HCT116 (cell line): ENCODE measurements around the gene FERMT3. TPM values are rescaled to one million over a fixed set of nuclear protein-coding genes. Genes with fewer than 3 reads are reported as not detected.

Experiments
- ATAC-seq: fragments of 200-7000 bp; cut with Tn5 transposase; 2 replicates; pipeline ENCODE4 v1.9.1; 2020; ENCODE audit warnings: mild to moderate bottlenecking, moderate library complexity
- BruUV-seq: library from RNA; stranded (reverse); fragments of 400-500 nt; replicated peaks from 2 replicates; lab custom pipeline; 2021; lab: Mats Ljungman, UMichigan
- CTCF ChIA-PET: fragments of 300-600 bp; sonication (Branson Sonifier 250); formaldehyde crosslinking; loops from one replicate; lab custom pipeline; 2021; ENCODE audit warnings: antibody characterized with exemption; lab: Charles Lee
- POLR2A ChIA-PET: fragments of 300-600, 350-600 bp; sonication (Branson Sonifier 250); formaldehyde crosslinking; loops from one replicate; lab custom pipeline; 2021; ENCODE audit warnings: antibody characterized with exemption; lab: Charles Lee
- RAD21 ChIA-PET, 2 experiments: fragments of 300-600 bp; sonication (Branson Sonifier 250); formaldehyde crosslinking; loops; one replicate each; lab custom pipeline; 2023; ENCODE audit warnings: low total read pairs in 2 of 2; ENCODE audit not compliant: uncharacterized antibody in 2 of 2, unreplicated experiment in 2 of 2, low non-redundant PET in 1 of 2; lab: Charles Lee
- DNase-seq: peaks from one replicate; pipeline ENCODE4 v3.0.0-alpha.2; 2010; ENCODE audit warnings: low read depth, low spot score
- H2AFZ ChIP-seq: fragments of 200-600 bp; shearing (Covaris generic), sonication (generic); 2 replicates; pipeline ENCODE4 v1.6.1; 2017; ENCODE audit warnings: low read depth, mixed run types, mixed read lengths, antibody characterized with exemption, low read length; ENCODE audit not compliant: poor library complexity, severe bottlenecking
- H3K27ac ChIP-seq: 2 replicates; pipeline ENCODE4 v1.5.1; 2012; ENCODE audit warnings: low read depth, low read length
- H3K27me3 ChIP-seq: fragments of 200-600 bp; sonication (generic); 2 replicates; pipeline ENCODE4 v1.6.1; 2016; ENCODE audit warnings: mixed run types, low read length, mixed read lengths; ENCODE audit not compliant: insufficient read depth
- H3K36me3 ChIP-seq, 2 experiments: fragments of 200-500 bp in 1 of 2; fragments of 200-600 bp in 1 of 2; sonication (Bioruptor generic) in 1 of 2; sonication (generic) in 1 of 2; 2 replicates each; pipeline versions ENCODE4 v1.5.1 to v1.6.1; 2014 to 2016; ENCODE audit warnings: low read length in 2 of 2, inconsistent platforms in 1 of 2, mixed read lengths in 1 of 2, mixed run types in 1 of 2; ENCODE audit not compliant: insufficient read depth in 2 of 2, control insufficient read depth in 1 of 2
- H3K4me1 ChIP-seq, 2 experiments: fragments of 200-600 bp in 1 of 2; sonication (generic) in 1 of 2; 2 replicates each; pipeline versions ENCODE4 v1.5.1 to v1.6.1; 2012 to 2017; ENCODE audit warnings: low read length in 2 of 2, inconsistent platforms in 1 of 2, mild to moderate bottlenecking in 1 of 2, mixed read lengths in 1 of 2, mixed run types in 1 of 2, moderate library complexity in 1 of 2; ENCODE audit not compliant: insufficient read depth in 2 of 2, control insufficient read depth in 1 of 2
- H3K4me2 ChIP-seq: fragments of 200-600 bp; sonication (generic); 2 replicates; pipeline ENCODE4 v1.6.1; 2017; ENCODE audit warnings: mixed run types, low read length, mixed read lengths
- H3K4me3 ChIP-seq, 2 experiments: fragments of 200-600 bp in 1 of 2; sonication (generic) in 1 of 2; replicated peaks in 1 of 2; 2 replicates each; pipeline ENCODE4 v1.5.1; 2011 to 2016; ENCODE audit warnings: low read length in 2 of 2, control low read depth in 1 of 2, low read depth in 1 of 2, mild to moderate bottlenecking in 1 of 2, mixed read lengths in 1 of 2, mixed run types in 1 of 2
- H3K79me2 ChIP-seq: fragments of 200-600 bp; sonication (generic); 2 replicates; pipeline ENCODE4 v1.6.1; 2017; ENCODE audit warnings: mild to moderate bottlenecking, mixed run types, low read length, moderate library complexity, mixed read lengths; ENCODE audit not compliant: insufficient read depth
- H3K9ac ChIP-seq: fragments of 200-600 bp; sonication (generic); 2 replicates; pipeline ENCODE4 v1.6.1; 2016; ENCODE audit warnings: low read length, mixed read lengths
- H3K9me2 ChIP-seq: fragments of 200-600 bp; sonication (generic), shearing (Covaris generic); 2 replicates; pipeline ENCODE4 v1.6.1; 2017; ENCODE audit warnings: mixed run types, mild to moderate bottlenecking, moderate library complexity; ENCODE audit not compliant: insufficient read depth
- H3K9me3 ChIP-seq, 2 experiments: fragments of 200-500 bp in 1 of 2; fragments of 200-600 bp in 1 of 2; sonication (Bioruptor generic) in 1 of 2; sonication (generic) in 1 of 2; 2 replicates each; pipeline ENCODE4 v1.6.1; 2014 to 2017; ENCODE audit warnings: low read length in 2 of 2, mixed read lengths in 2 of 2, inconsistent platforms in 1 of 2, low read depth in 1 of 2, mild to moderate bottlenecking in 1 of 2, mixed run types in 1 of 2, moderate library complexity in 1 of 2; ENCODE audit not compliant: control insufficient read depth in 1 of 2, insufficient read depth in 1 of 2
- H4K20me1 ChIP-seq: fragments of 200-600 bp; sonication (generic), shearing (Covaris generic); 2 replicates; pipeline ENCODE4 v1.6.1; 2017; ENCODE audit warnings: mixed run types, mild to moderate bottlenecking, moderate library complexity; ENCODE audit not compliant: insufficient read depth
- CBX3 ChIP-seq: IDR thresholded peaks from 2 replicates; pipeline ENCODE4 v1.6.1; 2012; ENCODE audit warnings: low read depth
- CEBPB ChIP-seq: IDR thresholded peaks from 2 replicates; pipeline ENCODE4 v1.6.1; 2012; ENCODE audit warnings: low read depth
- EZH2 ChIP-seq: fragments of 200-600 bp; sonication (generic); IDR thresholded peaks from 2 replicates; pipeline ENCODE4 v1.6.1; 2017; ENCODE audit warnings: antibody characterized with exemption, mixed run types
- EZH2phosphoT487 ChIP-seq: fragments of 200-600 bp; IDR thresholded peaks from 2 replicates; pipeline ENCODE4 v1.6.1; 2018; ENCODE audit warnings: antibody characterized with exemption, borderline replicate concordance
- POLR2AphosphoS5 ChIP-seq: IDR thresholded peaks from 2 replicates; pipeline ENCODE4 v1.6.1; 2011; ENCODE audit warnings: mild to moderate bottlenecking, low read depth, low read length, moderate library complexity
- SIN3A ChIP-seq: IDR thresholded peaks from 2 replicates; pipeline ENCODE4 v1.6.1; 2012; ENCODE audit warnings: low read depth
- YY1 ChIP-seq: IDR thresholded peaks from 2 replicates; pipeline ENCODE4 v1.6.1; 2011; ENCODE audit warnings: low read length, low read depth, moderate library complexity, mild to moderate bottlenecking; ENCODE audit not compliant: insufficient replicate concordance; ENCODE audit errors: extremely low read depth
- ZNF274 ChIP-seq: fragments of 200-500 bp; sonication (Bioruptor generic); IDR thresholded peaks from 2 replicates; pipeline ENCODE4 v1.6.1; 2014; ENCODE audit warnings: mild to moderate bottlenecking, low read depth, low read length, inconsistent platforms
- intact Hi-C: fragments of 100-400 bp; cut with micrococcal nuclease; formaldehyde crosslinking; loops from 2 replicates; pipeline ENCODE4 v1.10.0; 2022
- total RNA-seq: library from RNA; stranded (reverse); gene quantifications from one replicate; pipeline ENCODE4 v1.2.1, GENCODE V29; 2021; ENCODE audit not compliant: unreplicated experiment
- TF ChIP-seq, protein P1 (sequence below): IDR thresholded peaks from 2 replicates; pipeline ENCODE4 v1.6.1; 2012

The FERMT3 gene
- total RNA-seq, 1 experiment from 2014 or later, result 4.3 TPM

DNA sequence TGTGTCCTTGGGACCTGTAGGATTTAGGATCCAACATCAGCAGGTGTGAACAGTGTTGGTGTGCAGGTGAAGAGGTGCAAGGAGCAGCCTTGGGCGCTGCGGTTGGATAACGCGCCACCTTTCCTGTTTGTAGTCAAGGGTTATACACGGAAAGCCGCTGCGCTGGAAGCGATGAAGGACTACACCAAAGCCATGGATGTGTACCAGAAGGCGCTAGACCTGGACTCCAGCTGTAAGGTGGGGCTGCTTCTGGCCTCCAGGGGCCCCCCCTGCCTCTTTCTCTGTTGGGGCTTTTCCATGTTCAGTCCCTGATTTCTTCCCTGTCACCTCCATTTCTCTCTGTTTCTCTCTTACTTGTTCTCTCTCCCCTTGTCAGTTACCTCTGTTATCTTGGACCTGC is 3.5 kb upstream of the FERMT3 start:
- Histone ChIP-seq H2AFZ (no peak overlapping the region), H3K9ac (no peak overlapping the region), H3K4me2 (no peak overlapping the region), H3K4me1 (peaks cover 0 to 8% of the 10 kb centered on the region in 2 experiments; a peak in 1 of 4 replicates), H3K27me3 (no peaks in the 10 kb centered on the region), H4K20me1 (no peaks in the 10 kb centered on the region), H3K79me2 (peaks cover 44% of the 10 kb centered on the region; the same call in 1 of the 2 replicates), H3K27ac (no peak overlapping the region), H3K9me2 (no peaks in the 10 kb centered on the region), H3K4me3 (no peak overlapping the region), H3K9me3 (no peaks in the 10 kb centered on the region), H3K36me3 (peaks cover 53 to 63% of the 10 kb centered on the region in 2 experiments)
- POLR2A ChIA-PET, result no interaction called here
- RAD21 ChIA-PET, result no interaction called here
- intact Hi-C loops, result no loop called here
- TF ChIP-seq YY1 (no peak), CBX3 (no peak), EZH2 (no peak), EZH2phosphoT487 (no peak), CEBPB (no peak), ZNF274 (no peak), SIN3A (no peak)
- CTCF ChIA-PET, result interaction anchor here (4.6 kb wide), 1 partner anchor 100 kb away, joined by 80 read pairs; the partner anchor contains the start of genes CATSPERZ and ESRRA
- ATAC-seq (no peak), DNase-seq (no peak)
- BruUV-seq, result no TSS peak

DNA sequence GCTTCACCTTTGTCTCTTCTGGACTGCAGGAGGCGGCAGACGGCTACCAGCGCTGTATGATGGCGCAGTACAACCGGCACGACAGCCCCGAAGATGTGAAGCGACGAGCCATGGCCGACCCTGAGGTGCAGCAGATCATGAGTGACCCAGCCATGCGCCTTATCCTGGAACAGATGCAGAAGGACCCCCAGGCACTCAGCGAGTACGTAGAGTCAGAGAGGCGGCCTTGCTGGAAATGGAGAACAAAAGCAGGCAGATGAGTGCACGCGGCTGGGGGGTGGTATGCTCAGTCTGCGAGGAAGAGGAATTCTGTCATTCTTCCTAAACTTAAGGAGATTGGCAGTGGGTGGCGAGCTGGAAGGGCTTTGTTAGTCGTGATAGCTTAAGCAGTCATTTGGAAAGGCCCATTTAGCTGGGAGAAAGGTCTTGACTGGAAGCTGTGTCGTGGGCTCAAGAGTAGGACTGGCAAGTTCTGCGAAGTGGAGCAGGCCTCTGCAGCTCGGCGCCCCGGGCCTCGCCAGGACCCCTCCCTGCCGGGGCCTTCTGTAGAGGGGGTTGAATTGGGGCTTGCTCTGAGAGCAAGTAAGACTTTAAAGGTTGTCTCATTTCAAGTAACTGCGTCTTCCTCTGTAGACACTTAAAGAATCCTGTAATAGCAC is 3.0 kb upstream of the FERMT3 start:
- Histone ChIP-seq H2AFZ (no peak overlapping the region), H3K4me1 (peaks cover 0 to 8% of the 10 kb centered on the region in 2 experiments; a peak in 1 of 4 replicates), H3K27ac (no peak overlapping the region), H3K9ac (no peak overlapping the region), H4K20me1 (no peaks in the 10 kb centered on the region), H3K79me2 (peaks cover 38% of the 10 kb centered on the region; the same call in 1 of the 2 replicates), H3K27me3 (no peaks in the 10 kb centered on the region), H3K9me3 (no peaks in the 10 kb centered on the region), H3K4me3 (no peak overlapping the region), H3K36me3 (peaks cover 48 to 57% of the 10 kb centered on the region in 2 experiments), H3K9me2 (no peaks in the 10 kb centered on the region), H3K4me2 (no peak overlapping the region)
- DNase-seq (no peak), ATAC-seq (no peak)
- no TSS peak for BruUV-seq
- intact Hi-C loops, result loop anchor here (1.0 to 2.0 kb wide), 3 partner anchors 67 to 152 kb away; no protein-coding TSS in a partner anchor
- ChIA-PET RAD21 (interaction anchor here in 1 of 2 experiments (1.6 kb wide), 1 partner anchor 18 kb away, joined by 3 read pairs; the partner anchor contains the start of gene STIP1), CTCF (interaction anchor here (1.6 to 4.6 kb wide), 8 partner anchors 15 to 152 kb away, joined by 4 to 80 read pairs (median 9); partner anchors contain the start of genes CATSPERZ, ESRRA, FKBP2 and PRDX5), POLR2A (interaction anchor here (1.3 to 2.2 kb wide), 4 partner anchors 18 to 101 kb away, joined by 3 to 10 read pairs (median 6); partner anchors contain the start of gene STIP1)
- no peak for TF ChIP-seq POLR2AphosphoS5
- TF ChIP-seq, protein P1, sequence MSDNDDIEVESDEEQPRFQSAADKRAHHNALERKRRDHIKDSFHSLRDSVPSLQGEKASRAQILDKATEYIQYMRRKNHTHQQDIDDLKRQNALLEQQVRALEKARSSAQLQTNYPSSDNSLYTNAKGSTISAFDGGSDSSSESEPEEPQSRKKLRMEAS, result no peak
